ENCODE measurements around the gene NMRAL1. TPM values are rescaled to one million over a fixed set of nuclear protein-coding genes. Genes with fewer than 3 reads are reported as not detected.
A peak's percentile ranks its signal among the peaks of the same experiment; 100 is the strongest.

NMRAL1 gene
- polyA plus RNA-seq, 2 donors = 39.8 to 40.7 TPM

GRCh38 chr16:4433914-4434787 lies 40.3 kb downstream of the NMRAL1 start:
- no peaks in the 10 kb centered on the region for H3K4me1 ChIP-seq (ENCODE audit: control insufficient read depth in 2 of 2, insufficient read depth in 2 of 2, low read length in 1 of 2)
- H3K4me3 ChIP-seq (ENCODE audit: low read depth in 1 of 2, low read length in 2 of 2) = no peak overlapping the region
- no peaks in the 10 kb centered on the region for H3K27me3 ChIP-seq (ENCODE audit: control insufficient read depth in 1 of 2, insufficient read depth in 2 of 2, low read length in 2 of 2)
- H3K36me3 ChIP-seq (ENCODE audit: control insufficient read depth in 2 of 2, insufficient read depth in 2 of 2, low read length in 1 of 2) = peaks cover 0 to 8% of the 10 kb centered on the region in 2 donors
- no peak overlapping the region for H3K27ac ChIP-seq (ENCODE audit: low read depth in 2 of 2, low read length in 1 of 2)
- 81 to 86% methylated on average over 12 of the region's 12 CpGs for WGBS, 2 donors
- no peaks in the 10 kb centered on the region for H3K9me3 ChIP-seq (ENCODE audit: control insufficient read depth in 2 of 2, insufficient read depth in 1 of 2, low read depth in 1 of 2, low read length in 1 of 2)

- WGBS, 2 donors = 88 to 90% methylated on average over 4 of the region's 4 CpGs
- Histone ChIP-seq H3K27ac (ENCODE audit: low read depth in 2 of 2, low read length in 1 of 2) (no peak overlapping the region), H3K36me3 (ENCODE audit: control insufficient read depth in 2 of 2, insufficient read depth in 2 of 2, low read length in 1 of 2) (peaks cover 0 to 8% of the 10 kb centered on the region in 2 donors), H3K4me3 (ENCODE audit: low read depth in 1 of 2, low read length in 2 of 2) (no peak overlapping the region), H3K4me1 (ENCODE audit: control insufficient read depth in 2 of 2, insufficient read depth in 2 of 2, low read length in 1 of 2) (no peaks in the 10 kb centered on the region), H3K27me3 (ENCODE audit: control insufficient read depth in 1 of 2, insufficient read depth in 2 of 2, low read length in 2 of 2) (no peaks in the 10 kb centered on the region), H3K9me3 (ENCODE audit: control insufficient read depth in 2 of 2, insufficient read depth in 1 of 2, low read depth in 1 of 2, low read length in 1 of 2) (no peaks in the 10 kb centered on the region)
Observed at GRCh38 chr16:4433228-4433627, 41.2 kb downstream of the NMRAL1 start.

GRCh38 chr16:4431023-4431422 lies 43.4 kb downstream of the NMRAL1 start:
- Histone ChIP-seq H3K36me3 (ENCODE audit: control insufficient read depth in 2 of 2, insufficient read depth in 2 of 2, low read length in 1 of 2) (peaks cover 0 to 5% of the 10 kb centered on the region in 2 donors), H3K4me3 (ENCODE audit: low read depth in 1 of 2, low read length in 2 of 2) (no peak overlapping the region), H3K9me3 (ENCODE audit: control insufficient read depth in 2 of 2, insufficient read depth in 1 of 2, low read depth in 1 of 2, low read length in 1 of 2) (no peaks in the 10 kb centered on the region), H3K27me3 (ENCODE audit: control insufficient read depth in 1 of 2, insufficient read depth in 2 of 2, low read length in 2 of 2) (no peaks in the 10 kb centered on the region), H3K4me1 (ENCODE audit: control insufficient read depth in 2 of 2, insufficient read depth in 2 of 2, low read length in 1 of 2) (no peaks in the 10 kb centered on the region), H3K27ac (ENCODE audit: low read depth in 2 of 2, low read length in 1 of 2) (no peak overlapping the region)
- WGBS, 2 donors = 89 to 90% methylated on average over 9 of the region's 9 CpGs

GRCh38 chr16:4428500-4428899 lies 45.9 kb downstream of the NMRAL1 start:
- no peaks in the 10 kb centered on the region for H3K36me3 ChIP-seq (ENCODE audit: control insufficient read depth in 2 of 2, insufficient read depth in 2 of 2, low read length in 1 of 2)
- no peaks in the 10 kb centered on the region for H3K4me1 ChIP-seq (ENCODE audit: control insufficient read depth in 2 of 2, insufficient read depth in 2 of 2, low read length in 1 of 2)
- 83% methylated on average over 7 of the region's 7 CpGs for WGBS, 2 donors
- H3K4me3 ChIP-seq (ENCODE audit: low read depth in 1 of 2, low read length in 2 of 2) = no peak overlapping the region
- H3K27ac ChIP-seq (ENCODE audit: low read depth in 2 of 2, low read length in 1 of 2) = peak overlapping the region in 1 of 2 donors; percentile 24
- no peaks in the 10 kb centered on the region for H3K9me3 ChIP-seq (ENCODE audit: control insufficient read depth in 2 of 2, insufficient read depth in 1 of 2, low read depth in 1 of 2, low read length in 1 of 2)
- no peaks in the 10 kb centered on the region for H3K27me3 ChIP-seq (ENCODE audit: control insufficient read depth in 1 of 2, insufficient read depth in 2 of 2, low read length in 2 of 2)

GRCh38 chr16:4426722-4427372 lies 47.6 kb downstream of the NMRAL1 start:
- no peak overlapping the region for H3K27ac ChIP-seq (ENCODE audit: low read depth in 2 of 2, low read length in 1 of 2)
- H3K27me3 ChIP-seq (ENCODE audit: control insufficient read depth in 1 of 2, insufficient read depth in 2 of 2, low read length in 2 of 2) = no peaks in the 10 kb centered on the region
- WGBS, 2 donors = 82 to 85% methylated on average over 12 of the region's 12 CpGs
- H3K9me3 ChIP-seq (ENCODE audit: control insufficient read depth in 2 of 2, insufficient read depth in 1 of 2, low read depth in 1 of 2, low read length in 1 of 2) = no peaks in the 10 kb centered on the region
- no peaks in the 10 kb centered on the region for H3K36me3 ChIP-seq (ENCODE audit: control insufficient read depth in 2 of 2, insufficient read depth in 2 of 2, low read length in 1 of 2)
- no peaks in the 10 kb centered on the region for H3K4me1 ChIP-seq (ENCODE audit: control insufficient read depth in 2 of 2, insufficient read depth in 2 of 2, low read length in 1 of 2)
- H3K4me3 ChIP-seq (ENCODE audit: low read depth in 1 of 2, low read length in 2 of 2) = peak overlapping the region in 1 of 2 donors; percentile 89

- H3K4me3 ChIP-seq (ENCODE audit: low read depth in 1 of 2, low read length in 2 of 2) = peak overlapping the region; percentile 89 to 93
- 2% methylated on average over 31 of the region's 31 CpGs for WGBS, 2 donors
- H3K27me3 ChIP-seq (ENCODE audit: control insufficient read depth in 1 of 2, insufficient read depth in 2 of 2, low read length in 2 of 2) = no peaks in the 10 kb centered on the region
- peak overlapping the region; percentile 98 to 99 for H3K27ac ChIP-seq (ENCODE audit: low read depth in 2 of 2, low read length in 1 of 2)
- no peaks in the 10 kb centered on the region for H3K4me1 ChIP-seq (ENCODE audit: control insufficient read depth in 2 of 2, insufficient read depth in 2 of 2, low read length in 1 of 2)
- no peaks in the 10 kb centered on the region for H3K36me3 ChIP-seq (ENCODE audit: control insufficient read depth in 2 of 2, insufficient read depth in 2 of 2, low read length in 1 of 2)
- no peaks in the 10 kb centered on the region for H3K9me3 ChIP-seq (ENCODE audit: control insufficient read depth in 2 of 2, insufficient read depth in 1 of 2, low read depth in 1 of 2, low read length in 1 of 2)
Observed at GRCh38 chr16:4426021-4426684, 48.3 kb downstream of the NMRAL1 start.

GRCh38 chr16:4425378-4426020 lies 48.9 kb downstream of the NMRAL1 start, which contains the start of gene DNAJA3:
TSS of gene DNAJA3 (plus strand) at chr16:4425868. CDS start at chr16:4425882, 14 bp downstream.
- Histone ChIP-seq H3K36me3 (ENCODE audit: control insufficient read depth in 2 of 2, insufficient read depth in 2 of 2, low read length in 1 of 2) (no peaks in the 10 kb centered on the region), H3K4me3 (ENCODE audit: low read depth in 1 of 2, low read length in 2 of 2) (peak within 1 kb of the TSS; percentile 89 to 93), H3K9me3 (ENCODE audit: control insufficient read depth in 2 of 2, insufficient read depth in 1 of 2, low read depth in 1 of 2, low read length in 1 of 2) (no peaks in the 10 kb centered on the region), H3K4me1 (ENCODE audit: control insufficient read depth in 2 of 2, insufficient read depth in 2 of 2, low read length in 1 of 2) (no peaks in the 10 kb centered on the region), H3K27me3 (ENCODE audit: control insufficient read depth in 1 of 2, insufficient read depth in 2 of 2, low read length in 2 of 2) (no peaks in the 10 kb centered on the region), H3K27ac (ENCODE audit: low read depth in 2 of 2, low read length in 1 of 2) (peak within 1 kb of the TSS; percentile 98 to 99)
- WGBS, 2 donors = 0% methylated on average over 67 to 68 of the region's 68 CpGs

- no peak overlapping the region for H3K4me3 ChIP-seq (ENCODE audit: low read depth in 1 of 2, low read length in 2 of 2)
- 77% methylated on average over 8 of the region's 8 CpGs for WGBS, 2 donors
- no peaks in the 10 kb centered on the region for H3K36me3 ChIP-seq (ENCODE audit: control insufficient read depth in 2 of 2, insufficient read depth in 2 of 2, low read length in 1 of 2)
- H3K27me3 ChIP-seq (ENCODE audit: control insufficient read depth in 1 of 2, insufficient read depth in 2 of 2, low read length in 2 of 2) = no peaks in the 10 kb centered on the region
- H3K4me1 ChIP-seq (ENCODE audit: control insufficient read depth in 2 of 2, insufficient read depth in 2 of 2, low read length in 1 of 2) = no peaks in the 10 kb centered on the region
- H3K9me3 ChIP-seq (ENCODE audit: control insufficient read depth in 2 of 2, insufficient read depth in 1 of 2, low read depth in 1 of 2, low read length in 1 of 2) = no peaks in the 10 kb centered on the region
- no peak overlapping the region for H3K27ac ChIP-seq (ENCODE audit: low read depth in 2 of 2, low read length in 1 of 2)
Observed at GRCh38 chr16:4420505-4421105, 53.8 kb downstream of the NMRAL1 start.
